HG02981 (cell line): ENCODE results near the gene PRKAR2A.
"Not testable (repeated sequence)": the region's sequence is repeated elsewhere in the genome, so short reads cannot be mapped to it uniquely, and the experiment has no call there.

ENCODE experiments used
- ATAC-seq: cut with Tn5 transposase; IDR thresholded peaks from one replicate; pipeline ENCODE4 v1.9.1; 2021; ENCODE audit warnings: mild to moderate bottlenecking, moderate library complexity; ENCODE audit not compliant: unreplicated experiment

PRKAR2A gene

DNA sequence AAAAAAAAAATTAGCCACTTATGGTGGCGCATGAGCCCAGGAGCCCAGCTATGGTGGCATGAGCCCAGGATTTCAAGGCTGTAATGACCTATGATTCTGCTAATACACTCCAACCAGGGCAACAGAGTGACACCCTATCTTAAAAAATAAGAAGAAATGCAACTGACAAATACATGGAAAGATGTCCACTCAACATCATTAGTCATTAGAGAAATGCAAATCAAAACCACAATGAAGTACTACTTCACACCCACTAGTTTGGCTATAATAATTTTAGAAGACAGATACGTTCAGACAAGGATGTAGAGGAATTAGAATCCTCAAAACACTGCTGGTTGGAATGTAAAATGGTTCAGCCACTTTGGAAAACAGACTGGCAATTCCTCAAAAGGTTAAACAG, 10.5 kb downstream of the PRKAR2A start:
- no peak for ATAC-seq

DNA sequence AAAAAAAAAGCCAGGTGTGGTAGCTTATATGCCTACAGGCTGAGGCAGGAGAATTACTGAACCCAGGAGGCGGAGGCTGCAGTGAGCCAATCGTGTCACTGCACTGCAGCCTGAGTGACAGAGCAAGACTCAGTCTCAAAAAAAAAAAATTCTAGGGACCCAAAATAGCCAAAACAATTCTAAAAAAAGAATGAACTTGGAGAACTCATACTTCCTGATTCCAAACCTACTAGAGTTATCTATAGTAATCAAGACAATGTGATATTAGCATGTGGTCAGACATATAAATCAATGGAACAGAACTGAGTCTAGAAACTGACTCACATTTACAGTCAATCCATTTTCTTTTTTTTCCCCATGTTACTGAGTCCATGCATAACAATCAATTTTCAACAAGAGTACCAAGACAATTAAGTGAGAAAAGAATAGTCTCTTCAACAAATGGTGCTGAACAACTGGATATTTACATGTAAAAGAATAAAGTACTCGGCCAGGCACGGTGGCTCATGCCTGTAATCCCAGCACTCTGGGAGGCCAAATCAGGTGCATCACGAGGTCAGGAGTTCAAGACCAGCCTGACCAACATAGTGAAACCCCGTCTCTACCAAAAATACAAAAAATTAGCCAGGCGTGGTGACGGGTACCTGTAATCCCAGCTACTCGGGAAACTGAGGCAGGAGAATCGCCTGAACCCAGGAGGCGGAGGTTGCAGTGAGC, 11.9 kb downstream of the PRKAR2A start:
- no peak for ATAC-seq

DNA sequence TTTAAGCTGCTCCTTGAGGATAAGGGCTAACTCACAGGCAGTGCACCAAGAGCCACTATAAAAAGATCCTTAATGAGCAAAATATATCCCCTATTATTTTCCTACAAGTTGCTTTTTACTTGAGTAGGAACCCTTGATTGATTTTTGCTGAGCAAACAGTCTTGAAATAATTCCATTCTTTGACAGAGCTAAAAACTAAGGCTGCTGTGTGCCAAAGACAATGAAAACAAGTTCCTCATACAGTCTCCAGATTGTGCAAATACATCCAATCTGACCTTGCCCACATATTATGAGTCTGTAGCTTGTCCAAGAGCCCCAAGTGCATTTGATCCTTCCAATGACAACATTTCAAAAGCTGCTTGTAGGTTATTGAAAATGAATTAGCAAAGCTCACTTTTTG, 15.0 kb downstream of the PRKAR2A start:
- no peak for ATAC-seq

DNA sequence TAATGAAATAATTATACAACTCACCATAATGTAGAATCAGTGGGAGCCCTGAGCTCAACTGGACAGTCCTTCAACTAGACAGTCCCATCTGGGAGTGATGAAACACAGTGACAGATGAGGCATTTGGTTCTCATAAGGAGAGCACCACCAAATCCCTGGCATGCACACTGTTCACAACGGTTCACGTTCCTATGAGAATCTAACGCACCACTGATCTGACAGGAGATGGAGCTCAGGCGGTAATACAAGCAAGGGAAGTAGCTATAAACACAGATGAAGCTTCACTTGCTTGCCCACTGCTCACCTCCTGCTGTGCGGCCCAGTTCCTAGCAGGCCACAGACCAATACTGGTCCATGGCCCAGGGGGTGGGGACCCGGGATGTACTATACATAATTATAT, 17.0 kb downstream of the PRKAR2A start:
- no peak for ATAC-seq

DNA sequence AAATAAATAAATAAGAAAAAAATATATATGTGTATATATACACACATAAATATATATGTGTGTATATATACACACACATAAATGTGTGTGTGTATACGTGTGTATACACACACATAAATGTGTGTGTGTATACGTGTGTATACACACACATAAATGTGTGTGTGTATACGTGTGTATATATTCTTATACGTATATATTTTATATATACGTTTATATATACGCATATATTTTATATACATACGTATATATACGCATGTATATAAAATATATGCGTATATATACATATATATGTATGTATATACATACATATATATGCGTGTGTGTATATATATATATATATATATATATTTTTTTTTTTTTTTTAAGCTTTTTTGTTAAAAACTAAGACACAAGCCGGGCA, 18.1 kb downstream of the PRKAR2A start:
- ATAC-seq, result not testable (repeated sequence)

DNA sequence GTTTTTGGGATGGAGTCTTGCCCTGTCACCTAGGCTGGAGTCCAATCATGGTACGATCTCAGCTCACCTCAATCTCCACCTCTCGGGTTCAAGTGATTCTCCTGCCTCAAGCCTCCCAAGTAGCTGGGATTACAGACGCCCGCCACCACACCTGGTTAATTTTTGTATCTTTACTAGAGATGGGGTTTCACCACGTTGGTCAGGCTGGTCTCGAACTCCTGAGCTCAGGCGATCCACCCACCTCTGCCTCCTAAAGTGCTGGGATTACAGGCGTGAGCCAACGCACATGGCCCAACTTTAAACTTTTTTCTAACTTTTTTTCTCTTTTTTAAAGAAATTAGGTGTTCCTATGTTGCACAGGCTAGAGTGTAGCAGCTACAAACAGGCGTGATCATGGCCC, 19.8 kb downstream of the PRKAR2A start:
- not testable (repeated sequence) for ATAC-seq

DNA sequence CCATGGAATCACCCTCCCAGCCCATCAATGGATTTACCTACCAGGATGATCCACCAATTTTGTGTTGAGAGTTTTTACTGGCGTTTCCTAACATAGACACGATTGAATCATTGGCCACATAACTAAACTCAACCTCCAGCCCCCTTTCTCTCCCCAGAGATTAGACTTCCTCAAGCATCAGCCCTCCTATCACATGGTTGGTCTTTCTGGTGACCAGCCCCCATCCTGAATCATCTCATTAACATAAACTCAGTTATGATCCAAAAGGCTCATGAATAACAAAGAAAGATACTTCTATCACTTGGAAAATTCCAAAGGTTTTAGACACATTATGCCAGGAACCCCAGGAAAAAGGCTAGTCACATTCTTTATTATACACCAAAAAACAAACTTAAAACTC, 21.2 kb downstream of the PRKAR2A start:
- no peak for ATAC-seq

DNA sequence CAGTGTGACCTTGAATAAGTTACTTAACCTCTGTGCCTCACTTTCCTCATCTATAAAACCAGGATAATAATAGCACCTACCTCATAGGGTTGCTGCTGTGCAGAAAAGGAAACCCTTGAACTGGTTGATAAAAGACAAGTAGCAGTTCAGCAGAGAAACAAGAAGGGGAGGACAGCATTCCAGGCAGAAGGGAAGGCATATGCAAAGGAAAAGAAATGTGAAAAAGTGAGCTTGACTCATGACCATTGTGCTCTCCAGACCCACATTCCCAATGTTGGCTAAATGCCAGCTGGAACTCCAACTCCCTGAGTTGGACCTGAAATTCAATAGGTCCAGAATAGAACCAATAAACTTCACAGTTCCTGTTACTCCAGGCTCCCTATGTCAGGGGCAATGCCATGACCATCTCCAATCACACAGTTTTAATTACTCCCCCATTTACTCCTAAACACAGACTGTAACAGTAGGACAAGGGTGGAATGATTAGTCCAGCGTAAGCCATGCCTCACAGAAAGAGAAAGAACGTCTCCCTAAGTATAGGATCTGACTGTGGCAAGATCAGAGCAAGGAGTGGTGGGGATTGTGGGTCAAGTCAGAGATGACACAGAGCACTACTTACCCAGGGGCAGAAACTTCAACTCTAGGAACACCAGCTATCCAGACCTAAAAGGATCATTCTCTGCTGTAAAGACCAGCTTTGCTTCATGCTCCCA, 26.9 kb downstream of the PRKAR2A start:
- no peak for ATAC-seq

DNA sequence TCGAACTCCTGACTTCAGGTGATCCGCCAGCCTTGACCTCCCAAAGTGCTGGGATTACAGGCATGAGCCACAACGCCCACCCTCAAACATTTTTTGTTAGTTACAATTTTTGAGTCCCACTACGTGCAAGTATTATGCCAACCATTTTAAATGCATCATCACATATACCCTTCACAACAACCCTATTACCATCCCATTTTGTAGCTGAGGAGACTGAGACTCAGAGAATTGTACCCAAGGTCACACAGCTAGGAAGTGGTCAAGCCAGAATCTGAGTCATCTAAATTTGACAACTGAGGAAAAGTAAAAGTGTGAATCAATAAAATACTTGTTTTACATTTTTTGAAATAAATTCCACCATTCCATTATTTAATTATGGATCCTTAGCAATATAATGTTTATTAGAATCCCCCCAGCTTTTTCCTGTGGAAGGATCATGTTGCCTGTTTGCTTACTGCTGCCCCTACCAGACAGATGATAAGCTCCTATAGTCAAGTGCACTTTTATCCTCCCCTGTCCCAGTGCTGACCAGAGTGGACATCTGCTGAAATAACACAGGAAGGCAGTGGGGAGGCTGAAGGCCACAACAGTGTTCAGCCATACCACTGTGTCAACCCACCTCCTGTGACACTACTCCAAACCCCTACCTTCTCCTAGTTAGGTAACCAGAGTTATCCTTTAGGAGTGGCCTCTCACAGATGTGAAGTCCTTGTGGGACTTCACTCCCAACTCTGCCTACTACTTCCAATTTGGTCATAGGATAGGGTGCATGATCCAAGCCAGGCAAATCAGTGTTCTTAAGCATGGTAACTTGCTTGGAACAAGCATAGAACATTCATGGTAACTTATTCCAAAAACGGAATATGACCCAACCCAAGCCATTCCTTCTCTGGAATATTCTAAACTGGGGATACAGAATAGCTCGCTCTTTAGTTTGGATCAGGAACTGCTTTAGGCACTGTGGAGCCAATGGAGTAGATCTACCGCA, 28.1 kb downstream of the PRKAR2A start:
- no peak for ATAC-seq

DNA sequence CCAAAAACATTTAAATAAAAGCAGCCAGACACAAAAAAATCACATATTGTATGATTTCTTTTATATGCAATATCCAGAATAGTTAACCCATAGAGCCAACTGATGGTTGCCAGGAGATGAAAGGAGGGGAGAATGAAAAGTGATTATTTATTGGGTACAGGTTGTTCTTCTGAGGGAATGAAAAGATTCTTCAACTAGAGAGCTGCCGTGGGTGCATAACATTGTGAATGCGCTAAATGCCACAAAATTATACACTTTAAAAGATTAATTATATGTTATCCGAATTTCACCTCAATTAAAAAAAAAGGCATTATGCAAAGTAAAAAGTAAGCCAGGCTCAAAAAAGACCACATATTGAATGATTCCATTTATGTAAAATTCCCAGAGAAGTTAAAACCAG, 36.1 kb downstream of the PRKAR2A start:
- ATAC-seq, result no peak

DNA sequence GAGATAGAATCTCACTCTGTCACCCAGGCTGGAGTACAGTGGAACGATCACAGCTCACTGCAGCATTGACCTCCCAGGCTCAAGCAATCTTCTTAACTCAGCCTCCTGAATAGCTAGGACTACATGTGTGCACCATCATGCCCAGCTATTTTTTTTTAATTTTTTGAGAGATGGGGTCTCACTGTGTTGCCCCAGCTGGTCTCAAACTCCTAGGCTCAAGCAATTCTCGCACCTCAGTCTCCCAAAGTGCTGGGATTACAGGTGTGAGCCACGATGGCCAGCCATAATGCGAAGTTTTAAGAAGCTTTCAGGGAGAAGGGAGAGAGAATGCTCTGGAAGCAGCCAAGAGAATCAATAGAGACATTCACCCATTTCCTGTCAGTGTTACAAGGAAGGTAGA, 42.7 kb downstream of the PRKAR2A start:
- no peak for ATAC-seq

DNA sequence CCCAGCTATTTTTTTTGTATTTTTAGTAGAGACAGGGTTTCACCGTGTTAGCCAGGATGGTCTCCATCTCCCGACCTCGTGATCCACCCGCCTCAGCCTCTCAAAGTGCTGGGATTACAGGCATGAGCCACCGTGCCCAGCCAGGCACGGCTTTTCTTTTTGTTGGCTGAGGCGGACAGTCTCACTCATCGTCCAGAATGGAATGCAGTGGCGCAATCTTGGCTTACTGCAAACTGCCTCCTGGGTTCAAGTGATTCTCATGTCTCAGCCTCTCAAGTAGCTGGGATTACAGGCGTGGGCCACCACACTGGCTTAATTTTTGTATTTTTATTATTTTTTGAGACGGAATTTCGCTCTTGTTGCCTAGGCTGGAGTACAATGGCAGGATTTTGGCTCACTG, 46.8 kb downstream of the PRKAR2A start:
- ATAC-seq, result not testable (repeated sequence)

DNA sequence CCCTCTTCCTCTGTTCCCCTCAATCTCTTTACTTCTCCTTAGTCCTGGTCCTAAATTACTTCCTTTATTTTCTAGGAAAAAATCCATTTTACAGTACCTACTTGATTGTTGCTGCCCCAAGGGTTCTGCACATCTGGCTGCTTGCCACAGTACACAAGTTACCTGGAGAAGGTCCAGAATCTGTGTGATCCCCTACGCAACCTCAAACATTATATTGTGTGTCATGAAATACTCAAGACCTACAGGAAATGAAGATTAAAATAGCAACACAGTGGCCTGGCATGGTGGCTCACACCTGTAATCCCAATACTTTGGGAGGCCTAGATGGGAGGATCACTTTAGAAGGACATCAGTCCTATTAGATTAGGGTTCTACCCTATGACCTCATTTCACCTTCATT, 48.7 kb downstream of the PRKAR2A start:
- ATAC-seq, result no peak

DNA sequence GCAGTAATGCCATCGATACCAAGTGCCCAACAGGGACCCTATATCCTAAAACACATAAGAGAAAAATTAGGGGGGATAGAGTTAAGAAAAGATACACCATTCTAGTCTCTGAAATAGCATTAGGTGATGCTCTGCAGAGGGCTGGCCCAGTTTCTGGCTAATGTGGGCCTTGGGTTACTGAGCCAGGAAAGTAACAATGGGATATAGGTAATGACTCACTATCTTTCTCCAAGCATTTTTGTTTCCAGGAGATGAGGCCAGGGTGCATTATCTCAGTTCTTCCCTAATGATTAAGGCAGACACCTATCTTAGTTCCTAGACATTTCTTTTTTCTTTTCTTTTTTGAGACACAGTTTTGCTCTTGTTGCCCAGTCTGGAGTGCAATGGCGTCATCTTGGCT, 50.0 kb downstream of the PRKAR2A start:
- ATAC-seq, result no peak

DNA sequence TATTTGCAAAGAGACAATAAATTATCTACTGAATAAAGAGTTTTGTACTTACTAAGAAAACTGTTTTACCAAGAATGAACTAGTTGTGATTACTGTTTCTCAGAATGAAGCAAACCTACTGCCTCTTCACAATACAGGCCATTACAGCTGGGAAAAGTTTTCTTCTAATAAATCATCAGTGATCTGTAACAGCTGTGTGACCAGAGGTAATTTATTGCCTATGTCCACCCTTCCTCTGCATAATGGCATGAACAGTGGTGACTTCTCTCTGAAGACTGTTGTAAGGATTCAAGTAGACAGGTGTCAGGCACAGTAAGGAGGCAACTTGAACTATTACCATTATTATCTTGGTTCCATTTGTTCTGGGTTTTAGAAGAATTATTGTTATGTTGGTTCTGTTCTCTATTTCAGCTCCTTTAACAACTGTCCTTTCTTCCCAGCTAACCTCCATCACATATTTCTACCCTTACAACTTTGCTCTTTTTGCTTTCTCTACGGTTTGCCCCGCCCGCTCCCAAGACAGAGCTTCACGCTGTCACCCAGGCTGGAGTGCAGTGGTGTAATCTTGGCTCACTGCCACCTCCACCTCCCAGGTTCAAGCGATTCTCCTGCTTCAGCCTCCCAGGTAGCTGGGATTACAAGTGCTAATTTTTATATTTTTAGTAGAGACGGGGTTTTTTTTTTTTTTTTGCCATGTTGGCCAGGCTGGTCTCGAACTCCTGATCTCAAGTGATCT, 51.5 kb downstream of the PRKAR2A start:
- ATAC-seq, result no peak

DNA sequence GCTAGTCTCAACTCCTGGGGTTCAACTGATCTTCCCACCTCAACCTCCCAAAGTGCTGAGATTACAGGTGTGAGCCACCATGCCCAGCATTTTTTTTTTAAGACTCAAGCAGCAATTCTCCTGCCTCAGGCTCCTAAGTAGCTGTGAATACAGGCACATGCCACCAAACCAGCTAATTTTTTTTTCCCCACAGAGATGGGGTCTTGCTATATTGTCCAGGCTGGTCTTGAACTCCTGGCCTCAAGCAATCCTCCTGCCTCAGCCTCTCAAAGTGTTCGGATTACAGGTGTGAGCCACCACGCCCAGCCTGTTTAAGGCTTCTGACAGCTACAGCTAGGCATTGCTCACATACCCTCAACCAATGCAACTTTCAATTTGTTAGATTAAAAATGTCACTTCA, 54.2 kb downstream of the PRKAR2A start:
- ATAC-seq, result not testable (repeated sequence)

DNA sequence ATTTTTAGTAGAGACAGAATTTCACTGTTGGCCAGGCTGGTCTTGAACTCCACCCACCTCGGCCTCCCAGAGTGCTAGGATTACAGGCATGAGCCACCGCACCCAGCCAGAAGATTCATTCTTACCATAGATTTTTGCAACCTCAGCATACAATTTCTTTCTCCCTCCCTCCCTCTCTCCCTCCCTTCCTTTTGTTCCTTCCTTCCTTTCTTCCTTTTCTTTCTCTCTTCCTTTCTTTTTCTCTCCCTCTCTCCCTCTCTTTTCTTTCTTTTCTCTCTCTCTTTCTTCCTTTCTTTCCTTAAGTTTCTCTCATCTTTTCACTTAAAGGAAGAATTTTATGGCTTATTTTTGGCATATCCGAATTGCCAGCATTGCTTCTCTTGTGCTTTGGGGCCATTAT, 58.0 kb downstream of the PRKAR2A start:
- no peak for ATAC-seq

DNA sequence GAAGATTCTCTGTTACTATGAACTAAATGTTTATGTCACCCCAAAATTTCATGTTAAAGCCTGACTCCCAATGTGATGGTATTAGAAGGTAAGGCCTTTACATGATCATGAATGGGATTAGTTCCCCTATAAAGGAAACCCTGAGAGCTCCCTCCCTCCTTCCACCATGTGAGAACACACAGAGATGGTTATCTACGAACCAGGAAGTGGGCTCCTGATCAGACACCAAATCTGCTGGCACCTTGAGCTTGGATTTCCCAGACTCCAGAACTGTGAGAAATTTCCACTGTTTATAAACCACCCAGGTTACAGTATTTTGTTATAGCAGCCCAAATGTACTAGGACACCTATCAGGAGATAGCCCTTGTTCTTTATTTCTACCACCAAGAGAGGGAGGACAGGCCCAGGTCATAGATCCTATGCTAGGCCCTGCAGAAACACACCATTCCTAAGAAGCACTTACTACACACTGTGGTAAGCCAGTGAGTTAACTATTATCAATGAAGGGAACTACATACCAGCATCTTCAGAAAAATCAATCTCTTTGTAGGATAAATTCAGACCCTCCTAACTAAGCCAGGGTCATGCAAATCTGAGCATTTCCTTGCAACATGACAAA, 59.0 kb downstream of the PRKAR2A start:
- ATAC-seq, result no peak

DNA sequence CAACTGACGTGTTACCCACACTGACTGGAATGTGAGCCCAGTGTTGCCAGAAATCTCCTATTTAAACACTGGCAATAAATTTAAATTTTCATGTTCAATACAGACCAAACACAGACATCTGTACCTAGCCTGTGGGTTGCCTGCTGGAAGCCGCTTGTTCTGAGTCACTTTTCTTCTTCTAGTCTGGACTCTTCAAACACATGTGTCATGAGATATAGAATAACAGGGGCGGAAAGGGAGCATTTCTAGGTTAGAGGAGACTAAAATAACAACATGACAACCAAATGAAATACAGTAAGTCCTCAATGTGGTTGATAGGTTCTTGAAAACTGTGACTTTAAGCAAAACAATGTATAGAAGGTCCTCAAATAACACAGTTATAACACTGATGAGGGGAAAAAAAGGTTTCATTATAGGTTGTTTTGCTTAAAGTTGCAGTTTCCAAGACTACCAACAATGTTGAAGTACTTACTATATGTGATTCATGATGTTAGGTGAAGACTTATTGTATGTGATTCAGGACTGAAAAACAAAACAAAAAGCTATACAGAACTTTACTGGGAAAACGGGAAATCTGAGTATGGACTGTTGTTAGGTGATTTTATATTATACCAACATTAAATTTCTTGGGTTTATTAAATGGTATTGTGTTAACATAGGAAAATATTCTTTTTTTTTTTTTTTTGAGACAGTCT, 63.1 kb downstream of the PRKAR2A start:
- ATAC-seq, result no peak

DNA sequence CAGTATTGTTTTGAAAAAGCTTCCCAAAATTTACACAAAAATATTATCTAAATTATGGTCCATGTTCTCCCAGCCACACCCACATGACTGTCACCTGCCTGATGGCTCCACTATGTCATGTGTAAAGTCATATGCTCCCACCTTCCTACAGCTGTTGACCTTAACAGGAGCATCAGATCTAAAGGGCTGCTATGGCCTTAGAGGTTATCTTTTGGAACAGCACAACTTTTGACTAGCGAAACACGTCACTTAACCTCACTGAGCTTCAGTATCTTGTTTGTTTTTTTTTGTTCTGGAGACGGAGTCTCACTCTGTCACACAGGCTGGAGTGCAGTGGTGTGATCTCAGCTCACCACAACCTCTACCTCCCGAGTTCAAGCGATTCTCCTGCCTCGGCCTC, 64.4 kb downstream of the PRKAR2A start:
- no peak for ATAC-seq
